Pulmonary artery endothelial cell (primary cell): ENCODE results near the gene DBN1. TPM values are rescaled to one million over a fixed set of nuclear protein-coding genes. Genes with fewer than 3 reads are reported as not detected.
A peak's percentile ranks its signal among the peaks of the same experiment; 100 is the strongest.

Experiments used
- DNase-seq: peaks from one replicate; pipeline ENCODE4 v3.0.0-alpha.2; 2011; ENCODE audit warnings: low read depth, low spot score
- total RNA-seq: library from RNA; depleted of rRNA; stranded (reverse); fragments of >200 nt; gene quantifications from 2 replicates; pipeline ENCODE4 v1.2.3, GENCODE V29; 2014

Gene DBN1
- total RNA-seq, 1 donor from 2014 or later = 201 TPM

DNA sequence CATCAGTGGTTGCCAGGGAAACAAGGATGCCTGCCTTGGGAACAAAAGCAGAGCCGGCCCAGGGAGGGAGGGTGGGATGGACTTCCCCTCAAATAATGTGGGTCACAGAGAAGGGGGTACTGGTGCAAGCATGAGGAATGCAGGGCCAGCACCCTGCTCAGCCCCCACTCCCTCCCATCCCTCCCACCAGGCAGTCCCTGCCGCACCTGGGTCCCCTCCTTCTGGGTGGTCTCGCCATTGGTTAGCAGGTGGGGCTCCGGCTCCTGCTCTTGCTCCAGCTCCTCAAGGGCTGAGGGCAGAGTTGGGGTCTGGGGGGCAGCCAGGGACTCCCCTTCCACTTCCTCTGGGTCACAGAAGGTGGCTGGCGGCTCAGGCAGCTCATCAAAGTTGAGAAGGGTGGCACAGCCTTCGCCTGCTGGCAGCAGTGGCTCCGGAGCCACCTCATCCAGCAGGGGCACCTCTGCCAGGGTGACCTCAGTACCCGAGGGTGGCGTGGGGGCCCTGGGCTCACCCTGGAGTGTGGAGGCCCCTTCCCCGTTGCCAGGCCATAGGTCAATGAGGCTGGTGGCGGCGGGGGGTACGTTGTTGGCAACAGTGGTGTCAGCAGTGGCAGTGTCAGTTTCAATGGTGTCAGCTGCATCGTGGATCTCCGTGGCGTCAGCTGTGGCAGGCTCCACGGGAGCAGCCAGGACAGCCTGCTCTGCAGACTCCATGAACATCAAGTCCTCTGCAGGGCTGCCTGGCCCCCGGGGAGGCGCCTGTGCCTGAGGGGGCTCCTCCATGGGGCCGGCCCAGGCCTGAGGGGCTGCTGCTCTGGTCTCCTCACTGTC, 15.4 kb downstream of the DBN1 start:
- DNase-seq = no peak

DNA sequence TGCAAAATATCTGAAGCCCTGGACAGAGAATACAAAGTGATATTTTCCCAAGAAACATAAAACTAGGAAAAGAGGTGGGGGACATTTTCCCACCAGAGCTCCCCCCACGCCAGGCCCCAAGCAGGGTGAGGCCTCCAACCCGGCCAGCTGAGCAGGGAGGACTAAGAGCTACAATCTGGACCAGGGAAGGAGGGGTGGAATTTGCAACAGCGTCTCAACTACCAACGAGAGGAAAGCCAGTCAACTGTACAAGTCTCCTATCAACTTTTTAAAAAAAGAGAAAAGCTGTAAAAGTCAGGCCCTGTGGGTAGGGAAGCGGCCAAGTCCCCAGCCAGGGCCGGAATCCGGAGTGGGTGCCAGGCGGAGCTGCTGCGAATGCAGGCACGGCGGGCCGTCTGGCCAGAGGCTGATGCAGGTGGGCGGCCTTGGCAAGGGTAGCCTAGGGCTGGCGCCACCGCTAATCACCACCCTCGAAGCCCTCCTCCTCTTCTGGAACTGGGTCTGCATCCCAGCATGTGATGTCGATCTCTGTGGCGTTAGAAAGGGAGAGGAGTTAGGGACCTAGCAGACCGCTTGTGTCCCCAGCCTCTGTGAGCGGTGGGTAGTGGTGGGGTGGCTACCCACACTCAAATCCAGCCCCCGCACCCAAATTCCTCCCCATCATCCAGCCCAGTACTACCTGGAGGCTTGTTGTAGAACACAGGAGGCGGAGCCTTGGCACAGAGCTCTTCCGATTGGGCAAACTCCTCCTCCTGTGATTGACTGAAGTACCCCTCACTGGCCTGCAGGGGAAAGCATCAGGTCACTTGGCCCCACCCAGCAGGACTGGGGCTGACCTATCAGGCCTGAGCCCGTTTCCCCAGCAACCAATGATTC, 16.2 kb downstream of the DBN1 start:
- peak; percentile 93 for DNase-seq

DNA sequence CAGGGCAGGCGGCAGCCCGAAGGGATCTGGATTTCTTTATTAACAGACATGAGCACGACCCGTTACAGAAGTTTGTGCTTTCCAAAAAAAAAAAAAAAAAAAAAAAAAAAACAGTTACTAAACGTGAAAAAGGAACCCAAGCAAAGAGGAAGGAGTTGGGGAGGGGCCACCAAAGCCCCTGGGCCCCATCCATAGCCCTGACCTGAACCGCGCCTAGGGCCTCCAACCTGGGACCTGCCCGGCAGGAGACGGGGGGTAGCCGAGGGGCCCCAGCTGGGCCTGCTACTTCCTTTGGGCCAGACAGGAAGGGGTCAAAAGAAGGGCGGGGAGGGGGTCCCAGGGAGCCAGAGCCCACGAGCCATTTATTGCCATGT, 16.9 kb downstream of the DBN1 start:
- DNase-seq = no peak

- DNase-seq = peak; percentile 60
These were observed 17.5 kb downstream of the DBN1 start for GRCh38 chr5:177455661-177456590.

- DNase-seq = no peak
These were observed 18.3 kb downstream of the DBN1 start for GRCh38 chr5:177455036-177455660.

- DNase-seq = no peak
These were observed 18.9 kb downstream of the DBN1 start for GRCh38 chr5:177454397-177455035.

GRCh38 chr5:177453852-177454396, 19.5 kb downstream of the DBN1 start:
- DNase-seq = no peak

DNA sequence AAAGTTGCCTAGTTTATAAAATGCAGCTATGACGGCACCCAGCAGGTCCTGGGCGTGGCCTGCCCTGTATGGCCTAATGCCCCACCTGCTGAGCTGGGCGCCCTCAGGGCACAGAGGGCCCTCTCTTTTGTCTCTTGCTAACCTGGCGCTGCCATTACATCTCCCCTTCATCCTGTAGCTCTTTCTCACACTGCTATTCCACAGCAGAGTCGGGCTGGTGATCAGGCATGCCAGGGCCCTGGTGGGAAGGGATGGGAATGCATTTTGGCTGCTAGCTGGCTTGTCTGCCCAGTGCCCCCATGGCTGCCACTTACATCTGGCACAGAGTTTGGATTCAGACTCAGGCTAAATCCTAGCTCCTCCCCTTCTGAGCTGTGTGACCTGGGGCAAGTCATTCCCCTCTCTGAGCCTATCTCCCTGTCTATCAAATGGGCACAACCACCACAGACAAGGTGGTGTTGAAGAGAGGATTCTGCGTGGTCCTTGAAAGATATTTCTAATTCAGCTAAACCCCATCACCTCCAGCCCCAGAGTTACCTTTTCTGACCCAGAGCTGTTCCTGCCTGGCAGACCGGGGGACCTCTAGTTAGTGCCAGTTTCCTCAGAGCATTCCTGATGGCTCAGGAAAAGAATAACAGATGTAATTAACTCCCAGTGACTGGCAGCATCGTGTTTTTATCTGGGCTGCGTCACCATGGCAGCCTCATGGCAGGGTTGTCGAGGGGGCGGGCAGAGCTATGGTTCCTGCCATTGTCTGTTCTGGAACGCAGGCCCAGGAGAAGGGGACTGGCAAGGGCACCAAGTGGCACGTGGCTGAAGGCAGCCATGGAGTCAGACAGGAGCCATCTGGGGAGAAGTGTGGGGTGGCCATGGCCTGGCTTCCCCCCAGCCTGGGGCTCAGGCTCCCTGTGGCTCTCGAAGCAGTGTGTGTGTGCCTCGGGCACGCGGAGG, 20.5 kb downstream of the DBN1 start:
- DNase-seq = peak; percentile 50

DNA sequence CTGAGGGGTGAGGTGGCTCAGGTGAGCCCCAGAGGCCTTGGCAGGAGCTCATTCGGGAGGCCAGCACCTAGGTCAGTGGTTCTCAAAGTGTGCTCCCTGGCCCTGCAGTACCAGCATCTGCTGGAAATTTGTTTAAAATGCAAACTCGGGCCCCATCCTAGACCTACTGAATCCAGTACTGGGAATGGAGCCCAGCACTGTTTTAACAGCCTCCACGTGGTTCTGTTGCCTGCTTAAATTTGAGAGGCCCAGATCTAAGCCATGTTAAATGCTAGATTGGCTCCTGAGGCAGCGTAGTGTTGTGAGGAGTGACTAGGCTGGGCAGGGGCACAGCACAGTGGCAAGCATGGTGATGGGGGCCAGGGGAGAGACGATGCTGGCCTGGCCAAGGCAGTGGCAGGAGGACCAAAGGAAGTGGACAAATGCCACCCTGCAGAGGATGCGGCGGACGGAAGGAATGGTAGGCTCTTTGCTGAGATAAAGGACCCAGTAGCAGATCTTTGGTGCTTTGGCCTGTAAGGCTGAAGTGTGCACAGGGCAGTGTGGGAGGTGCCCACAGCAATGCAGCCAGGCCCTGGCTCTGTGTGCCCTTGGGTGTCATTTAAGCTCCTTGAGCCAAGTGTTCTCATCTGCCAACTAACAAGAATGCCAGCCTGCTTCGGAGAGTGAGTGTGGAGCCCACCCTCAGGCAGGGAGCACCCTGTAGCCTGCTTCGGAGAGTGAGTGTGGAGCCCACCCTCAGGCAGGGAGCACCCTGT, 22.6 kb downstream of the DBN1 start:
- DNase-seq = no peak

GRCh38 chr5:177449140-177450061, 24.0 kb downstream of the DBN1 start:
- DNase-seq = no peak

DNA sequence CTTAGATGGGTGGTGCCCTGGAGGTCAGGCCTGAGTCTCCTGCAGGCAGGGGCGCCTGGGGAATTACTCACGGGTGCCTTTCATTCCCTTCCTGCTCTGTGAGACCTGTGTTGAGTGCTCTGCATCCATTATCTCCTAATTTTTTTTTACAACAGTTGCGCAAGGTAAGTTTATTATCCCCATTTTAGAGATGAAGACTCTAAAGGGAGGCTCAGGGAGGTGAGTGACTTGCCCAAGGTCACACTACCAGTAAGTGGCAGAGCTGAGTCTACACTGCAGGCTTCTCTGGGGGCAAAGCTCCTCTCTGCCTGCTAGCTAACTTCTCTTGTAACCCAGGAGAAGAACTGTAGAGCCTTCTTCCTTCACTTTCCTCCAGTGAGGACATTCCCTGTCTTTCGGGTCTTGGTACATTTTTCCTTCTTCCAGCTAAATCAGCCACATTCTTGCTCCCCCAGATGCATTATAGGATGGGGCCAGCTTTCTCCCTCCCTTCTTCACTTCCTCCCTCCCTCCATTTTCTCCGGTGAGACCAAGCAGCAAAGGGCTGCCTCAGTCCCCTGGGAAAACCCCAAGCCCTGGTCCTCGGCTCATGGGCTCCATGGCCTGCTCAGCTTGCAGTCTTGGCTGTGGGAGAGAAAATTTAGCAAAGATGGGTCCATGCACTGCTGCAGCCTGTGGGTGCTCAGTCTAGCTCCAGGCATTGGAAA, 25.0 kb downstream of the DBN1 start:
- DNase-seq = no peak

- no peak for DNase-seq
These were observed 25.7 kb downstream of the DBN1 start for GRCh38 chr5:177447611-177448243.

- no peak for DNase-seq
These were observed 26.3 kb downstream of the DBN1 start for GRCh38 chr5:177447066-177447610.

DNA sequence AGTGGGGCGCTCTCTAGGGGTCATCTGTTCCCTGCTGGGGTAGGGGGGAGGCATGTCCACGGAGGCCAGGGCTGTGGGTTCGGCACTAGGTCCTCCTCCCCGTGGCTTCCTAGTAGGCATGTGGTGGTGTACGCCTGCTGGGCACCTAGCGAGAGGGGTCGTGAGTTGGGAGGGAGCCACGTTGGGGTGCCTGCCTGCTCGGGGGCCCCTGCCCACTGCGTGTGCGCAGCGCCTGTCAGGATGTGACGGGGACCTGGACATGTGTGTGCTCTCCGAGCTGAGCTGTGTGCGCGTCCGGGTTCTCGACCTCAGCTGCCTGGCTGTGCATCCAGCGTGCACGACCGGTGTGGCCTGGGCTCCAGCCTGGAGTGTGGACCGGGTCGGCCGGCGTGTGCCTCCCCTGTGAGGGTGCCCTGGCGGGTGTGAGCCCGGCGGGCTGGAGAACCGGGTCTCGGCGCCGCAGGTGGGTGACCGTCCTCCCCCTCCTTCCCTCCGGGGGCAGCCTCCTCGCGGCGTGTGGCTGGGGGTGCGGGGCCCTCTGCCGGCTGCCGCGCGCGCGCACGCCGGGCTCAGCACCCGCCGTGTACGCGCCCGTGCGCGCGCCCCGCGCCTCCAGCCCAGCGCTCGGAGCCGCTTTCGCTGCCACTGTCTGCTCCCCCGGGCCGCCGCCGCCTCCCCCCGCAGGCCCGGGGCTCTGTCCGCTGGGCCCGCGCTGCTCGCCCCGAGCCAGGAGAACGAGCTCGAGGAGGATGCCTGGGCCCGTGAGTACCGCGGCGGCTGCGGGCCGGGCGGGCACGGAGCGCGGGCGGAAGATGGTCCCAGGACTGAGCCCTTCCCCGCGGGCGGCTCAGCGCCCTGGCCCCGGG, 27.0 kb downstream of the DBN1 start, which contains the start of gene PRR7:
PRR7 (plus strand) TSS at position 615 of the 866 bp plus-strand sequence. CDS start 8,254 bp downstream, outside the sequence.
- DNase-seq = no peak

DNA sequence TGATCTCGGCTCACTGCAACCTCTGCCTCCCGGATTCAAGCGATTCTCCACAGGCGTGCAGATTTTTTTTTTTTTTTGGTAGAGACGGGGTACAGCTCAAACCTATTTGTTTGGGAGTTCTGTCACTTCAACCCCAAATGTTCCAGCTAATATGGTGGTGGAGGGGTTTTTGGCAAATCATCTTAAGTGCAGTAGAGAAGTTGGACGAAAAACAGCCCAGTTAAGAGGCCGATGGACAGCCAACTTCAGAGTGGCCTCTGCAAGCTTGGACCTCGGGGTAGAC, 27.6 kb downstream of the DBN1 start:
- no peak for DNase-seq
